ENCODE results near the gene TOLLIP. TPM values are rescaled to one million over a fixed set of nuclear protein-coding genes. Genes with fewer than 3 reads are reported as not detected.
"Not testable (repeated sequence)": the region's sequence is repeated elsewhere in the genome, so short reads cannot be mapped to it uniquely, and the experiment has no call there.

TOLLIP gene
- total RNA-seq, 1 experiment from 2014 or later: 29.5 TPM

DNA sequence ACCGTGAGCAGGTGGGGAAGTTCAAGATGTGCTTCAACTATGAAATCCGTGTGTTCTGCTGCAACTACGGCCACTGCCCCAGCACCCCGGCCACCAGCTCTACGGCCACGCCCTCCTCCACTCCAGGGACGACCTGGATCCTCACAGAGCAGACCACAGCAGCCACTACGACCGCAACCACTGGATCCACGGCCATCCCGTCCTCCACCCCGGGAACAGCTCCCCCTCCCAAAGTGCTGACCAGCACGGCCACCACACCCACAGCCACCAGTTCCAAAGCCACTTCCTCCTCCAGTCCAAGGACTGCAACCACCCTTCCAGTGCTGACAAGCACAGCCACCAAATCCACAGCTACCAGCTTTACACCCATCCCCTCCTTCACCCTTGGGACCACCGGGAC lies 63.7 kb downstream of the TOLLIP start:
- H3K4me2 ChIP-seq; BruUV-seq (replicated peaks); POLR2A ChIA-PET (ENCODE audit: unreplicated experiment): not testable (repeated sequence)

DNA sequence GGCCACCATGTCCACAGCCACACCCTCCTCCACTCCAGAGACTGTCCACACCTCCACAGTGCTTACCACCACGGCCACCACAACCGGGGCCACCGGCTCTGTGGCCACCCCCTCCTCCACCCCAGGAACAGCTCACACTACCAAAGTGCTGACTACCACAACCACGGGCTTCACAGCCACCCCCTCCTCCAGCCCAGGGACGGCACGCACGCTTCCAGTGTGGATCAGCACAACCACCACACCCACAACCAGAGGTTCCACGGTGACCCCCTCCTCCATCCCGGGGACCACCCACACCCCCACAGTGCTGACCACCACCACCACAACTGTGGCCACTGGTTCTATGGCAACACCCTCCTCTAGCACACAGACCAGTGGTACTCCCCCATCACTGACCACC lies 64.9 kb downstream of the TOLLIP start:
- H2AFZ ChIP-seq; H3K9me3 ChIP-seq (ENCODE audit: insufficient read depth, low read depth): not testable (repeated sequence)

More for the DNA sequence above, 63.7 kb downstream of the TOLLIP start:
- H3K79me2 ChIP-seq (ENCODE audit: low read depth); H3K4me3 ChIP-seq; H4K20me1 ChIP-seq (ENCODE audit: insufficient read depth); H3K27me3 ChIP-seq (ENCODE audit: insufficient read depth, low read depth); H3K27ac ChIP-seq; H3F3A ChIP-seq (ENCODE audit: insufficient read depth, low read depth); H3K9me2 ChIP-seq (ENCODE audit: insufficient read depth); intact Hi-C loops (cut with micrococcal nuclease; ENCODE audit: unreplicated experiment); H3K4me1 ChIP-seq (replicated peaks; ENCODE audit: insufficient read depth); H3K9me3 ChIP-seq (ENCODE audit: insufficient read depth, low read depth); H3K36me3 ChIP-seq (ENCODE audit: low read depth); H2AFZ ChIP-seq; DNase-seq; CTCF ChIA-PET: not testable (repeated sequence)

DNA sequence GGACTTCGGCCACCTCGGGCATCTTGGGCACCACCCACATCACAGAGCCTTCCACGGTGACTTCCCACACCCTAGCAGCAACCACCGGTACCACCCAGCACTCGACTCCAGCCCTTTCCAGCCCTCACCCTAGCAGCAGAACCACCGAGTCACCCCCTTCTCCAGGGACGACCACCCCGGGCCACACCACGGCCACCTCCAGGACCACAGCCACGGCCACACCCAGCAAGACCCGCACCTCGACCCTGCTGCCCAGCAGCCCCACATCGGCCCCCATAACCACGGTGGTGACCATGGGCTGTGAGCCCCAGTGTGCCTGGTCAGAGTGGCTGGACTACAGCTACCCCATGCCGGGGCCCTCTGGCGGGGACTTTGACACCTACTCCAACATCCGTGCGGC lies 65.9 kb downstream of the TOLLIP start:
- H3K4me3 ChIP-seq; CTCF ChIA-PET; H3K27me3 ChIP-seq (ENCODE audit: insufficient read depth, low read depth); H3K4me2 ChIP-seq; H4K20me1 ChIP-seq (ENCODE audit: insufficient read depth); H3K4me1 ChIP-seq (replicated peaks; ENCODE audit: insufficient read depth); H3K79me2 ChIP-seq (ENCODE audit: low read depth); intact Hi-C loops (cut with micrococcal nuclease; ENCODE audit: unreplicated experiment); H3K9me3 ChIP-seq (ENCODE audit: insufficient read depth, low read depth); H3F3A ChIP-seq (ENCODE audit: insufficient read depth, low read depth); POLR2A ChIA-PET (ENCODE audit: unreplicated experiment); BruUV-seq (replicated peaks); H3K27ac ChIP-seq; DNase-seq; H3K9me2 ChIP-seq (ENCODE audit: insufficient read depth); H2AFZ ChIP-seq; H3K36me3 ChIP-seq (ENCODE audit: low read depth): not testable (repeated sequence)

More for the DNA sequence above, 64.9 kb downstream of the TOLLIP start:
- H3K27me3 ChIP-seq (ENCODE audit: insufficient read depth, low read depth); H3K9me2 ChIP-seq (ENCODE audit: insufficient read depth); DNase-seq; H3K27ac ChIP-seq; POLR2A ChIA-PET (ENCODE audit: unreplicated experiment); H3K4me3 ChIP-seq; H3K4me1 ChIP-seq (replicated peaks; ENCODE audit: insufficient read depth); H3F3A ChIP-seq (ENCODE audit: insufficient read depth, low read depth); H3K79me2 ChIP-seq (ENCODE audit: low read depth); H4K20me1 ChIP-seq (ENCODE audit: insufficient read depth); BruUV-seq (replicated peaks); H3K36me3 ChIP-seq (ENCODE audit: low read depth); intact Hi-C loops (cut with micrococcal nuclease; ENCODE audit: unreplicated experiment); H3K4me2 ChIP-seq; CTCF ChIA-PET: not testable (repeated sequence)

- H3K4me1 ChIP-seq (replicated peaks; ENCODE audit: insufficient read depth); H3K9me3 ChIP-seq (ENCODE audit: insufficient read depth, low read depth); H3K27me3 ChIP-seq (ENCODE audit: insufficient read depth, low read depth); H3K4me2 ChIP-seq; H3K4me3 ChIP-seq; CTCF ChIA-PET; POLR2A ChIA-PET (ENCODE audit: unreplicated experiment); H2AFZ ChIP-seq; H3K27ac ChIP-seq; H3K9me2 ChIP-seq (ENCODE audit: insufficient read depth); BruUV-seq (replicated peaks); H4K20me1 ChIP-seq (ENCODE audit: insufficient read depth); H3K36me3 ChIP-seq (ENCODE audit: low read depth); H3K79me2 ChIP-seq (ENCODE audit: low read depth); H3F3A ChIP-seq (ENCODE audit: insufficient read depth, low read depth); DNase-seq; intact Hi-C loops (cut with micrococcal nuclease; ENCODE audit: unreplicated experiment): not testable (repeated sequence)
These were observed 66.7 kb downstream of the TOLLIP start for GRCh38 chr11:1242751-1243150.

- TF ChIP-seq, protein P1, sequence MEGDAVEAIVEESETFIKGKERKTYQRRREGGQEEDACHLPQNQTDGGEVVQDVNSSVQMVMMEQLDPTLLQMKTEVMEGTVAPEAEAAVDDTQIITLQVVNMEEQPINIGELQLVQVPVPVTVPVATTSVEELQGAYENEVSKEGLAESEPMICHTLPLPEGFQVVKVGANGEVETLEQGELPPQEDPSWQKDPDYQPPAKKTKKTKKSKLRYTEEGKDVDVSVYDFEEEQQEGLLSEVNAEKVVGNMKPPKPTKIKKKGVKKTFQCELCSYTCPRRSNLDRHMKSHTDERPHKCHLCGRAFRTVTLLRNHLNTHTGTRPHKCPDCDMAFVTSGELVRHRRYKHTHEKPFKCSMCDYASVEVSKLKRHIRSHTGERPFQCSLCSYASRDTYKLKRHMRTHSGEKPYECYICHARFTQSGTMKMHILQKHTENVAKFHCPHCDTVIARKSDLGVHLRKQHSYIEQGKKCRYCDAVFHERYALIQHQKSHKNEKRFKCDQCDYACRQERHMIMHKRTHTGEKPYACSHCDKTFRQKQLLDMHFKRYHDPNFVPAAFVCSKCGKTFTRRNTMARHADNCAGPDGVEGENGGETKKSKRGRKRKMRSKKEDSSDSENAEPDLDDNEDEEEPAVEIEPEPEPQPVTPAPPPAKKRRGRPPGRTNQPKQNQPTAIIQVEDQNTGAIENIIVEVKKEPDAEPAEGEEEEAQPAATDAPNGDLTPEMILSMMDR (conservative IDR thresholded peaks at IDR 0.05): no peak
- no peak for TF ChIP-seq EZH2 (IDR thresholded peaks at IDR 0.05; ENCODE audit: low read depth)
- no peak overlapping the region for H2AFZ ChIP-seq
- no peak overlapping the region for H3K4me3 ChIP-seq
- no peak overlapping the region for H3K4me2 ChIP-seq
- intact Hi-C loops (cut with micrococcal nuclease; ENCODE audit: unreplicated experiment): no loop called here
- 0 out of 2 replicates have a peak, but pooled peaks cover 2% of the 10 kb centered on the region for H3K4me1 ChIP-seq (replicated peaks; ENCODE audit: insufficient read depth)
- H3K9me2 ChIP-seq (ENCODE audit: insufficient read depth): no peaks in the 10 kb centered on the region
- no peak overlapping the region for H3K27ac ChIP-seq
- ChIA-PET CTCF (no interaction called here), POLR2A (ENCODE audit: unreplicated experiment) (no interaction called here)
- no TSS peak for BruUV-seq (replicated peaks)
- no peaks in the 10 kb centered on the region for H4K20me1 ChIP-seq (ENCODE audit: insufficient read depth)
- H3K79me2 ChIP-seq (ENCODE audit: low read depth): no peaks in the 10 kb centered on the region
- no peaks in the 10 kb centered on the region; the same call in 1 of the 2 replicates for H3F3A ChIP-seq (ENCODE audit: insufficient read depth, low read depth)
- no peak for DNase-seq
- H3K27me3 ChIP-seq (ENCODE audit: insufficient read depth, low read depth): no peaks in the 10 kb centered on the region
- no peaks in the 10 kb centered on the region for H3K9me3 ChIP-seq (ENCODE audit: insufficient read depth, low read depth)
- H3K36me3 ChIP-seq (ENCODE audit: low read depth): no peaks in the 10 kb centered on the region
These were observed 67.1 kb downstream of the TOLLIP start for GRCh38 chr11:1242289-1242688.
